HG02973 (cell line): ENCODE results near the gene MEIS2.

Experiments
- ATAC-seq: cut with Tn5 transposase; IDR thresholded peaks from one replicate; pipeline ENCODE4 v1.9.1; 2021; ENCODE audit warnings: moderate library complexity; ENCODE audit not compliant: unreplicated experiment

Gene MEIS2

DNA sequence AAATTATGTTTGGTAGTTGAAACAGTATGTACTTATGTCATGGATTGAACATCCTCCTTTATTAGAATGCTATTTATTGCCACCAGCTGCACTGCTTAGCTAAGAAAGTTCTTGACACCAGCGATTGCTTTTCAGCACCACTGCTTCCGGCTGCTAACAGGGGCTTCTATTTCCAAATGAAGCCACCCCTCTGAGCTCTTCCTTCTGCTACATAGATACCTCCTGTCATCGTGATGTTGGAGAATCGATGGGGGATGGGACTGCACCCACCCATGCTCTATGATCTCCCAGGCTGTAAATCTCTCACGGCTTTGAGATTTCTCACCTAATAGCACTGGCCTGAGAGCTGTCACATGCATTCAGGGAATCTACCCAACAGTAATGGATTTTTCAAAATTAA, 259.2 kb downstream of the MEIS2 start:
- no peak for ATAC-seq
